ENCODE data around the gene XRN2. TPM values are rescaled to one million over a fixed set of nuclear protein-coding genes. Genes with fewer than 3 reads are reported as not detected.

XRN2 gene
- total and polyA plus RNA-seq, 2 donors from 2014 or later = 22.6 to 60.9 TPM

DNA sequence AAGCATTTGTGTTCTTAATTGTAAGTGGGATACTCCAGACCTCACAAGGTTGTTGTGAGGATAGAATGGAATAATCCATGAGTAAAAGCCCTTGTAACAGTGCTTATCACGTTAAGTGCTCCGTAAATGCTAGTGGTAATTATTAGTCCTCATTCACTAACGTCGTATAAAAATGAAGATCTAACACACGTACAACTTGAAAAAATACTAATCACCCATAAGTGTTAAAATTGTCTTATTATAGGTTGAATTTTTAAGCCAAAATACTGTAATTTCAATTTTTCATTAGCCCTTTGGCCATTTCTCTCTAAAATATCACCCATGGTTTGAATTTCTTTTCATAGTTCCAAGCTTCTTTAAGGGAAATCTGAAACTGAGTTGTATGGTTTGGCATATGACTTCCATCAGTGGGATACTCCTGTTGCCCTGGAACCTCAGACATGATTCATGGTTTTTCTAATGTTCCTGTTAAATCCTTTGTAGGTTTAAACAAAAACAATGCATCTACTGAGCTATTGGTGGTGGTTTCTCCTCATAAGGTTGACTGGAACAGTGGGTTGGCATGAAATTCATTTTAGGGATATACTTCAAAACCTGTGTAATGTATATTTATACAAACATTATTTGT is 19.1 kb downstream of the XRN2 start:
- FAIRE-seq (no peak), DNase-seq (no peak)
- H3K27ac ChIP-seq (ENCODE audit: low read depth in 2 of 2, low read length in 2 of 2) = no peak overlapping the region
- no peak overlapping the region for H3K9ac ChIP-seq (ENCODE audit: low read length in 3 of 3)
- H3K9me3 ChIP-seq (ENCODE audit: control insufficient read depth in 2 of 3, insufficient read depth in 1 of 3, low read length in 3 of 3) = peaks cover 0 to 8% (median 0%) of the 10 kb centered on the region in 3 donors
- TF ChIP-seq, protein P1, sequence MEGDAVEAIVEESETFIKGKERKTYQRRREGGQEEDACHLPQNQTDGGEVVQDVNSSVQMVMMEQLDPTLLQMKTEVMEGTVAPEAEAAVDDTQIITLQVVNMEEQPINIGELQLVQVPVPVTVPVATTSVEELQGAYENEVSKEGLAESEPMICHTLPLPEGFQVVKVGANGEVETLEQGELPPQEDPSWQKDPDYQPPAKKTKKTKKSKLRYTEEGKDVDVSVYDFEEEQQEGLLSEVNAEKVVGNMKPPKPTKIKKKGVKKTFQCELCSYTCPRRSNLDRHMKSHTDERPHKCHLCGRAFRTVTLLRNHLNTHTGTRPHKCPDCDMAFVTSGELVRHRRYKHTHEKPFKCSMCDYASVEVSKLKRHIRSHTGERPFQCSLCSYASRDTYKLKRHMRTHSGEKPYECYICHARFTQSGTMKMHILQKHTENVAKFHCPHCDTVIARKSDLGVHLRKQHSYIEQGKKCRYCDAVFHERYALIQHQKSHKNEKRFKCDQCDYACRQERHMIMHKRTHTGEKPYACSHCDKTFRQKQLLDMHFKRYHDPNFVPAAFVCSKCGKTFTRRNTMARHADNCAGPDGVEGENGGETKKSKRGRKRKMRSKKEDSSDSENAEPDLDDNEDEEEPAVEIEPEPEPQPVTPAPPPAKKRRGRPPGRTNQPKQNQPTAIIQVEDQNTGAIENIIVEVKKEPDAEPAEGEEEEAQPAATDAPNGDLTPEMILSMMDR (IDR thresholded peaks at IDR 0.05; ENCODE audit: borderline replicate concordance, extremely low read depth, insufficient read depth) = no peak
- no peaks in the 10 kb centered on the region for H3K27me3 ChIP-seq (ENCODE audit: control insufficient read depth, insufficient read depth, low read length)
- H3K4me3 ChIP-seq (ENCODE audit: low read length in 3 of 3) = no peak overlapping the region
- H3K4me1 ChIP-seq (ENCODE audit: control insufficient read depth in 2 of 3, insufficient read depth in 2 of 3, low read depth in 1 of 3, low read length in 3 of 3) = peaks cover 0 to 15% (median 0%) of the 10 kb centered on the region in 3 donors
- intact Hi-C loops (cut with DNase I) = no loop called here
- H3K36me3 ChIP-seq (ENCODE audit: control insufficient read depth in 2 of 3, insufficient read depth in 3 of 3, low read length in 3 of 3) = no peaks in the 10 kb centered on the region

DNA sequence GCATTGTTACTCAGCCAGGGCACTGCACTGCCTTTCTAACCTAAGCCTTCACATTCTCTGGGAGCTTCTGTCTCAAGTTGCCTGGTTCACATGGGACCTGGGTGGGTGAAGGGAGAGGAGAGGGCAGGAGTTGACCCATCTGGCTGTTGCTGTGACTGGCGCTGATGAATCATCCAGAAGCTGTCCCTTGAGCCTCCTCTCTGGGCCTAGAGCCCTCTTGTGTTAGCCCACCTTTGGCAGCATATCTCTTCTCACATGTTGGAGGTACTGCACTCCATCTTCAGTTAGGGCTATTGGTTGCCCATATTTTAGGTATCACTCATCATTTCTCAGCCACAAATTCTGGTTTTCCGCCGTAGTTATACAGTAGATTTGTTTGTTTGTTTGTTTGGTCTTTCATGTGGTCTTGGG is 19.8 kb downstream of the XRN2 start:
- Histone ChIP-seq H3K4me3 (ENCODE audit: low read length in 3 of 3) (no peak overlapping the region), H3K9me3 (ENCODE audit: control insufficient read depth in 2 of 3, insufficient read depth in 1 of 3, low read length in 3 of 3) (peaks cover 0 to 8% (median 0%) of the 10 kb centered on the region in 3 donors), H3K9ac (ENCODE audit: low read length in 3 of 3) (no peak overlapping the region), H3K4me1 (ENCODE audit: control insufficient read depth in 2 of 3, insufficient read depth in 2 of 3, low read depth in 1 of 3, low read length in 3 of 3) (peaks cover 0 to 15% (median 0%) of the 10 kb centered on the region in 3 donors), H3K27me3 (ENCODE audit: control insufficient read depth, insufficient read depth, low read length) (no peaks in the 10 kb centered on the region), H3K27ac (ENCODE audit: low read depth in 2 of 2, low read length in 2 of 2) (peak overlapping the region in 1 of 2 donors; percentile 5), H3K36me3 (ENCODE audit: control insufficient read depth in 2 of 3, insufficient read depth in 3 of 3, low read length in 3 of 3) (no peaks in the 10 kb centered on the region)
- no peak for DNase-seq
- TF ChIP-seq, protein P1 (IDR thresholded peaks at IDR 0.05; ENCODE audit: borderline replicate concordance, extremely low read depth, insufficient read depth) = no peak
- intact Hi-C loops (cut with DNase I) = no loop called here
- FAIRE-seq = no peak

DNA sequence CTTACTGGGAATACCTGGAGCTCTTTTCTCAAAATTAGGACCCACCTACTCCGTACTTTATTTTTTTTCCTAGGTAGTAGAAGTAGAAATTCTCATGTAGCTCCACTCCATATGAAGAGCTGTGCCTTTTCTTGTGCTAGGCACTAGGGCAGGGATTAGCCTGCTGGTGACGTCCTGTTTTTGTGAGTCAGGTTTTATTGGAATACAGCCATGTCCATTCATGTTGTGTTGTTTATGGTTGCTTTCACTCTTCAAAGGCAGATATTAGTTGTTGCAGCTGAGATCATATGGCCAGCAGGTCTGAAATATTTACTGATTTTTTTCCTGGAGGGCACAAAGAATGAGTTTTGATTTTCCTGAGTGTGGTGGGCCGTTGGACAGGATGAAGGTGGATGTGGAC is 20.5 kb downstream of the XRN2 start:
- intact Hi-C loops (cut with DNase I) = no loop called here
- Histone ChIP-seq H3K27me3 (ENCODE audit: control insufficient read depth, insufficient read depth, low read length) (no peaks in the 10 kb centered on the region), H3K9ac (ENCODE audit: low read length in 3 of 3) (no peak overlapping the region), H3K27ac (ENCODE audit: low read depth in 2 of 2, low read length in 2 of 2) (no peak overlapping the region), H3K9me3 (ENCODE audit: control insufficient read depth in 2 of 3, insufficient read depth in 1 of 3, low read length in 3 of 3) (peaks cover 0 to 8% (median 0%) of the 10 kb centered on the region in 3 donors), H3K4me3 (ENCODE audit: low read length in 3 of 3) (no peak overlapping the region), H3K4me1 (ENCODE audit: control insufficient read depth in 2 of 3, insufficient read depth in 2 of 3, low read depth in 1 of 3, low read length in 3 of 3) (peaks cover 0 to 15% (median 0%) of the 10 kb centered on the region in 3 donors), H3K36me3 (ENCODE audit: control insufficient read depth in 2 of 3, insufficient read depth in 3 of 3, low read length in 3 of 3) (no peaks in the 10 kb centered on the region)
- no peak for DNase-seq
- TF ChIP-seq, protein P1 (IDR thresholded peaks at IDR 0.05; ENCODE audit: borderline replicate concordance, extremely low read depth, insufficient read depth) = no peak
- no peak for FAIRE-seq
